Breast epithelium (tissue), 4 donors: ENCODE measurements around the gene C1QTNF5. TPM values are rescaled to one million over a fixed set of nuclear protein-coding genes. Genes with fewer than 3 reads are reported as not detected.

Source experiments
- DNase-seq, 2 donors: peaks; one replicate each; pipeline ENCODE4 v3.0.0-alpha.2; 2019; ENCODE audit warnings: low spot score in 2 of 2
- H3K27ac ChIP-seq, 2 donors: fragments of 200-600 bp; sonication (generic) in 1 of 2; one replicate each; pipeline ENCODE4 v1.5.1; 2016 to 2019; ENCODE audit warnings: mild to moderate bottlenecking in 1 of 2
- H3K27me3 ChIP-seq, 2 donors: fragments of 200-600 bp; sonication (generic) in 1 of 2; one replicate each; pipeline versions ENCODE4 v1.5.1 to v1.6.0; 2017 to 2019; ENCODE audit warnings: control low read depth in 1 of 2, mild to moderate bottlenecking in 1 of 2
- H3K36me3 ChIP-seq: fragments of 200-600 bp; one replicate; pipeline ENCODE4 v1.5.1; 2019
- H3K4me1 ChIP-seq, 2 donors: fragments of 200-600 bp; sonication (generic); one replicate each; pipeline ENCODE4 v1.5.1; 2016 to 2019; ENCODE audit warnings: control low read depth in 1 of 2
- H3K4me3 ChIP-seq, 3 donors: fragments of 200-600 bp; sonication (generic); 1 replicate in 2 of 3; 2 replicates in 1 of 3; pipeline ENCODE4 v1.5.1; 2016 to 2019; ENCODE audit warnings: mild to moderate bottlenecking in 3 of 3, moderate library complexity in 2 of 3
- H3K9me3 ChIP-seq, 2 donors: fragments of 200-600 bp; sonication (generic) in 1 of 2; one replicate each; pipeline ENCODE4 v1.5.1; 2016 to 2019; ENCODE audit warnings: control low read depth in 1 of 2
- POLR2A ChIP-seq: fragments of 450-650 bp; IDR thresholded peaks from one replicate; pipeline ENCODE4 v1.6.1; 2016; ENCODE audit warnings: antibody characterized with exemption, mild to moderate bottlenecking, moderate library complexity
- POLR2AphosphoS5 ChIP-seq, 3 donors: sonication (generic); formaldehyde crosslinking; IDR thresholded peaks; one replicate each; pipeline ENCODE4 v1.6.1; 2017; ENCODE audit warnings: antibody characterized with exemption in 3 of 3
- intact Hi-C: fragments of 100-400 bp; cut with DNase I; formaldehyde crosslinking; loops from one replicate; pipeline ENCODE4 v1.15.1; 2023; ENCODE audit warnings: low total_unique reads
- total RNA-seq, 3 donors: library from RNA; depleted of rRNA; stranded (reverse); fragments of >200 nt; gene quantifications; one replicate each; pipeline ENCODE4 v1.1.0, GENCODE V29; 2016
- TF ChIP-seq, protein P1 (sequence below), 3 donors: fragments of 450-650 bp; IDR thresholded peaks; one replicate each; pipeline ENCODE4 v1.5.1; 2016 to 2017; ENCODE audit warnings: antibody characterized with exemption in 3 of 3, mild to moderate bottlenecking in 3 of 3, moderate library complexity in 3 of 3

The C1QTNF5 gene
- total RNA-seq, 3 donors from 2014 or later = 14.3 to 55.0 (median 38.0) TPM

- no peak overlapping the region for H3K27ac ChIP-seq
- H3K27me3 ChIP-seq = peaks cover 0 to 2% of the 10 kb centered on the region in 2 donors
- DNase-seq = no peak
- no peaks in the 10 kb centered on the region for H3K36me3 ChIP-seq
- H3K4me3 ChIP-seq = no peak overlapping the region
- intact Hi-C loops = no loop called here
- no peaks in the 10 kb centered on the region for H3K9me3 ChIP-seq
- TF ChIP-seq, protein P1, sequence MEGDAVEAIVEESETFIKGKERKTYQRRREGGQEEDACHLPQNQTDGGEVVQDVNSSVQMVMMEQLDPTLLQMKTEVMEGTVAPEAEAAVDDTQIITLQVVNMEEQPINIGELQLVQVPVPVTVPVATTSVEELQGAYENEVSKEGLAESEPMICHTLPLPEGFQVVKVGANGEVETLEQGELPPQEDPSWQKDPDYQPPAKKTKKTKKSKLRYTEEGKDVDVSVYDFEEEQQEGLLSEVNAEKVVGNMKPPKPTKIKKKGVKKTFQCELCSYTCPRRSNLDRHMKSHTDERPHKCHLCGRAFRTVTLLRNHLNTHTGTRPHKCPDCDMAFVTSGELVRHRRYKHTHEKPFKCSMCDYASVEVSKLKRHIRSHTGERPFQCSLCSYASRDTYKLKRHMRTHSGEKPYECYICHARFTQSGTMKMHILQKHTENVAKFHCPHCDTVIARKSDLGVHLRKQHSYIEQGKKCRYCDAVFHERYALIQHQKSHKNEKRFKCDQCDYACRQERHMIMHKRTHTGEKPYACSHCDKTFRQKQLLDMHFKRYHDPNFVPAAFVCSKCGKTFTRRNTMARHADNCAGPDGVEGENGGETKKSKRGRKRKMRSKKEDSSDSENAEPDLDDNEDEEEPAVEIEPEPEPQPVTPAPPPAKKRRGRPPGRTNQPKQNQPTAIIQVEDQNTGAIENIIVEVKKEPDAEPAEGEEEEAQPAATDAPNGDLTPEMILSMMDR (IDR thresholded peaks at IDR 0.05) = no peak
- TF ChIP-seq POLR2AphosphoS5 (IDR thresholded peaks at IDR 0.05) (no peak), POLR2A (no peak)
- H3K4me1 ChIP-seq = peaks cover 0 to 7% of the 10 kb centered on the region in 2 donors
Observed at GRCh38 chr11:119343726-119344125, 3.0 kb upstream of the C1QTNF5 start.

GRCh38 chr11:119342362-119343130 is 1.9 kb upstream of the C1QTNF5 start:
- no peak for DNase-seq
- Histone ChIP-seq H3K9me3 (no peaks in the 10 kb centered on the region), H3K27me3 (peaks cover 0 to 2% of the 10 kb centered on the region in 2 donors), H3K36me3 (no peaks in the 10 kb centered on the region), H3K4me1 (peaks cover 0 to 7% of the 10 kb centered on the region in 2 donors), H3K27ac (no peak overlapping the region), H3K4me3 (no peak overlapping the region)
- no peak for TF ChIP-seq POLR2A
- intact Hi-C loops = no loop called here

DNA sequence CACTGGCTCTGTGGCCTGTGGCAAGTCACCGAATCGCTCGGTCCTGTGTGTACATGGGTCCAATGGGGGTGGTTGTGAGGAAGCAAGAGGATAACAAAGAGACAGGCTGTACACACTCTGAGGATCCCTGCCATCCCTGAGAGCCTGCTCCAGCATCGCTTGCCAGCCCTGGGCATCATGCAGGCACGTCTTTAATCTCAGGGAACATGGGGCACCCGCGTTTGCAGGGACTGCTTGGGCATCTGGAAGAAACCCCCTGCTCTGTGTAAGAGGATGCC is 1.3 kb upstream of the C1QTNF5 start:
- intact Hi-C loops = no loop called here
- no peak overlapping the region for H3K4me3 ChIP-seq
- H3K9me3 ChIP-seq = no peaks in the 10 kb centered on the region
- TF ChIP-seq, protein P1 (IDR thresholded peaks at IDR 0.05) = no peak
- no peak for TF ChIP-seq POLR2A
- TF ChIP-seq POLR2AphosphoS5 (IDR thresholded peaks at IDR 0.05) = no peak
- DNase-seq = no peak
- peaks cover 0 to 7% of the 10 kb centered on the region in 2 donors for H3K4me1 ChIP-seq
- H3K27ac ChIP-seq = no peak overlapping the region
- peaks cover 0 to 2% of the 10 kb centered on the region in 2 donors for H3K27me3 ChIP-seq
- no peaks in the 10 kb centered on the region for H3K36me3 ChIP-seq

DNA sequence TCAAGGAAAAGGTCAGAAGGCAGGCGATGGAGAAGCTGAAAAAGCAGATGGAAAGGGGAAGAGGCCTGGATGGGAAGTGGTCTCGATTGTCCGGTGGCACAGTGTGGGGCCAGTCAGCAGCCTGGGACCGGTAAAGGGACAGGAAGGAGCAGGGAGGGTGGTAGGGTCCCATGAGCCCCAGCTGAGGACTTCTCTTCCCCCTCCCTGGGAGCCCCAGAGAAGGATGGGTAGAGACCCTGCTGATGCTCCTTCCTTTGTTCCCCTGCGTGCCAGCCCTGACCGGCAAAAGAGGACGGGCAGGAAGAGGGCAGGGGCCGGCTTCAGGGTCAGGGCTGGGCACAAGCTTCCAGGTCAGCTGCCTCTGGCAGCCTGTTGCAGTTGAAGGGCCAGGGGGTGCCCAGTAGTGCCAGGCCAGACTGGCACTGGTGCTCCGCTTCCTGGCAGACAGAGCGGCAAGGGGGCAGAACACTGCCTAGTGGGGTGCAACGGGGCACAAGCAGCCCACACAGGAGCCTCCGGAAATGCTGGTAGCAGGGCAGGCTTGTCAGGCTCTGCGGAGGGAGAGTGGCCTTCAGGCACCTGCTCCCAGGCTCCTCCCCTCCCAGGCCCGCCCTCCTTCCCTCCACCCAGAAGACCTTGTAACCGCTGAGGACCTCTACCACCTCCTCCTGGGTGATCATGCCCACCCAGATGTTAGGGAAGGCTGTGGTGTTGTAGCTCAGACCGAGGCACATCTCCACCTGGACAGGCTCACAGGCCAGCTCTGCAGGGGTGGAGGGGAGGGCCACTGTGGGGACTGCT is 739 bp upstream of the C1QTNF5 start:
- DNase-seq = no peak
- Histone ChIP-seq H3K27me3 (peaks cover 0 to 2% of the 10 kb centered on the region in 2 donors), H3K4me3 (peak overlapping the region in 2 of 3 donors; percentile 81 to 87), H3K27ac (peak overlapping the region; percentile 84 to 93), H3K4me1 (peaks cover 0 to 7% of the 10 kb centered on the region in 2 donors), H3K9me3 (no peaks in the 10 kb centered on the region), H3K36me3 (no peaks in the 10 kb centered on the region)
- TF ChIP-seq POLR2AphosphoS5 (IDR thresholded peaks at IDR 0.05) = no peak
- TF ChIP-seq, protein P1 (IDR thresholded peaks at IDR 0.05) = no peak
- TF ChIP-seq POLR2A = no peak
- intact Hi-C loops = no loop called here

DNA sequence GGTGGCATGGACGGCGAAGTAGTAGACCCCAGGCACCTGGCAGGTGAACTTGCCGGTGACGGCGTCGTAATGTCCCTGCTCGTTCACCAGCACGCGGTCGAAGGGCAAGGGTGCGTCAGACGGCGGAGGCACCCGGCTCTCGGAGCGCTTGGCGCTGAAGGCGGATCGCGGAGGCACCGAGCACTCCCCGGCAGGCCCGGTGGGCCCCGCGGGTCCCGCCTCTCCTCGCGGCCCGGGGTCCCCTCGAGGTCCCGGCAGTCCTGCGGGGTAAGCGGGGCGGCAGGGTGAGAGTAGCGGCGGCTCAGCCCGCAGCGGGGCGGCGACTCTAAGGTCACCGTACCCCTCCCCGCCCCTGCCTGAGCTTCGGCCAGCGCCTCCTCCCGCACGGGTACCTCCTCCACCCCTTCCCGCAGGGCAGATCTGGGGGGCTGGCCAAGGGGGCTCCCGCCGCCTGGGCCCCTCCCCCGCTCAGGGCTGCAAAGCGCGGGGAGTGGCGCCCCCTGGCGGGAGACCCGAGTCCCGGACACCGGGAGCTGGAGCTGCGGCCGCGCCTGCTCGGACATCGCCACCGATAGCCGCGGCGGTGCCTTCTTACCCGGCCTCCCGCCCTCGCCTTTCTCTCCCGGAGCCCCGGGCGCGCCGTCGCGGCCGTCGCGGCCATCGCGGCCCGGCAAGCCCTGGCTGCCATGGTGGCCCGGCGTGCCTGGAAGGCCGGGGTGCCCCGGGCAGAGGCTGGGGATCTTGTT is 921 bp downstream of the C1QTNF5 start:
- H3K4me3 ChIP-seq = peak overlapping the region; percentile 64 to 87 (median 81)
- TF ChIP-seq, protein P1 (IDR thresholded peaks at IDR 0.05) = peak; percentile 61 to 81 (median 63)
- no peak for TF ChIP-seq POLR2AphosphoS5 (IDR thresholded peaks at IDR 0.05)
- peaks cover 0 to 2% of the 10 kb centered on the region in 2 donors for H3K27me3 ChIP-seq
- DNase-seq = no peak
- no peaks in the 10 kb centered on the region for H3K36me3 ChIP-seq
- peak overlapping the region; percentile 84 to 93 for H3K27ac ChIP-seq
- H3K9me3 ChIP-seq = no peaks in the 10 kb centered on the region
- peaks cover 8 to 16% of the 10 kb centered on the region in 2 donors for H3K4me1 ChIP-seq
- intact Hi-C loops = no loop called here
